Measurements from ENCODE around the gene OSBP2. TPM values are rescaled to one million over a fixed set of nuclear protein-coding genes. Genes with fewer than 3 reads are reported as not detected.

Gene OSBP2
- total and polyA plus RNA-seq, 2 of the 13 experiments (the other 11 are each of a cell fraction or from before 2014, with no cell fraction given), result 5.0 to 7.7 TPM

DNA sequence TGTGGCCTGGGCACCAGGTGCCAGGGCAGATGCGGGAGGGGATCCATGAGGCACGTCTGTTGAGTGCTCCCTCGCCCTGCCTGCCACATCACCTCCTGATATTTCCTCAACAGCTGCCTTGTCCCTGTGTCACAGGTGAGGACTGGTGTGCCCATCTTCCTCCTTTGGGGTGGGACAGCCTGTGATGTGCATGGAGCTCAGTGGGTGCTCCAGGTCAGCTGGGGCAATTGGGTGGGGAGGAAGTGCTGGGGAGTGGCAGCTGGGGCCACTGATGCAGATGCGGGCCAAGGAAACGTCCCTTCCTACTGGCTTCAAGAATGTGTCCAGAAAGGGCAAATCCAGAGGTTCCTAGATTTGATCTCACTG, 190.3 kb downstream of the OSBP2 start:
- Histone ChIP-seq H2AFZ (ENCODE audit: low read length) (no peak overlapping the region), H3K4me3 (replicated peaks in 1 of 3; ENCODE audit: insufficient read depth in 1 of 3, low read depth in 2 of 3, low read length in 3 of 3) (no peak overlapping the region), H3K4me2 (ENCODE audit: low read depth, low read length) (no peak overlapping the region), H3K9ac (ENCODE audit: insufficient read depth, low read depth, low read length) (no peak overlapping the region), H3K27me3 (ENCODE audit: control insufficient read depth in 1 of 2, insufficient read depth in 2 of 2, low read length in 2 of 2) (0 out of 5 replicates have a peak, but pooled peaks cover 0 to 2% of the 10 kb centered on the region in 2 experiments), H4K20me1 (ENCODE audit: insufficient read depth, low read length) (no peaks in the 10 kb centered on the region), H3K79me2 (ENCODE audit: insufficient read depth, low read length) (no peaks in the 10 kb centered on the region), H3K4me1 (ENCODE audit: insufficient read depth, low read length) (peaks cover 44% of the 10 kb centered on the region), H3K36me3 (replicated peaks in 1 of 2; ENCODE audit: control insufficient read depth in 1 of 2, insufficient read depth in 2 of 2, low read length in 2 of 2) (peaks cover 0 to 6% of the 10 kb centered on the region in 2 experiments; a peak in 3 of 5 replicates), H3K27ac (ENCODE audit: extremely low read length, insufficient read depth, low read length) (no peak overlapping the region), H3K9me3 (ENCODE audit: low read length) (no peaks in the 10 kb centered on the region)
- ATAC-seq (no peak), DNase-seq (ENCODE audit: low spot score) (no peak), FAIRE-seq (no peak)
- ChIA-PET POLR2A (no interaction called here), CTCF (ENCODE audit: low intra/inter-chr PET ratio, low total read pairs) (no interaction called here)
- BruUV-seq (replicated peaks), result no TSS peak
- intact Hi-C loops (cut with micrococcal nuclease; ENCODE audit: unreplicated experiment) (no loop called here), in situ Hi-C loops (cut with HindIII; ENCODE audit: extremely low pct_ligation_motif_present, low pct_unique_long_range_greater_than_20kb) (no loop called here)
- WGBS (ENCODE audit: low lambda C conversion rate), result 93% methylated on average over 3 of the region's 5 CpGs
- TF ChIP-seq FOXA1 (IDR thresholded peaks at IDR 0.05), result no peak
- no peak for TF ChIP-seq FOXA1 (CRISPR knock-in tag; IDR thresholded peaks at IDR 0.05)
- no peak for TF ChIP-seq MAFF (IDR thresholded peaks at IDR 0.05; ENCODE audit: low read depth, low read length)
- no peak for TF ChIP-seq CBFB (CRISPR knock-in tag; IDR thresholded peaks at IDR 0.05)
- no peak for TF ChIP-seq ZNF598 (CRISPR knock-in tag; IDR thresholded peaks at IDR 0.05; ENCODE audit: borderline replicate concordance)
- TF ChIP-seq ZNF720 (CRISPR knock-in tag; IDR thresholded peaks at IDR 0.05), result no peak
- TF ChIP-seq KLF15 (CRISPR knock-in tag; IDR thresholded peaks at IDR 0.05; ENCODE audit: borderline replicate concordance), result no peak
- TF ChIP-seq HNRNPH1 (optimal IDR thresholded peaks at IDR 0.05; ENCODE audit: low read depth, low read length), result no peak
- TF ChIP-seq, protein P1, sequence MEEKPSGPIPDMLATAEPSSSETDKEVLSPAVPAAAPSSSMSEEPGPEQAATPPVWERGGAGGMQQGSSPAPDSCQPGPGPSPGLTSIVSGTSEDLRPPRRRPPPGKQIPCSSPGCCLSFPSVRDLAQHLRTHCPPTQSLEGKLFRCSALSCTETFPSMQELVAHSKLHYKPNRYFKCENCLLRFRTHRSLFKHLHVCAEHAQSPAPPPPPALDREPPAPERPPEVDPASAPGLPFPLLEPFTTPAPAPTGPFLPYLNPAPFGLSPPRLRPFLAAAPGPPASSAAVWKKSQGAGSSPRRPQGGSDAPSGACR (CRISPR knock-in tag; IDR thresholded peaks at IDR 0.05), result no peak
- no peak for TF ChIP-seq DMAP1 (CRISPR knock-in tag; IDR thresholded peaks at IDR 0.05)
- no peak for TF ChIP-seq SRSF9 (IDR thresholded peaks at IDR 0.05; ENCODE audit: borderline replicate concordance, insufficient read depth, low read depth, low read length, poor library complexity, severe bottlenecking)
- no peak for TF ChIP-seq ZNF260 (CRISPR knock-in tag; IDR thresholded peaks at IDR 0.05; ENCODE audit: borderline replicate concordance, low read depth)
- TF ChIP-seq, protein P2, sequence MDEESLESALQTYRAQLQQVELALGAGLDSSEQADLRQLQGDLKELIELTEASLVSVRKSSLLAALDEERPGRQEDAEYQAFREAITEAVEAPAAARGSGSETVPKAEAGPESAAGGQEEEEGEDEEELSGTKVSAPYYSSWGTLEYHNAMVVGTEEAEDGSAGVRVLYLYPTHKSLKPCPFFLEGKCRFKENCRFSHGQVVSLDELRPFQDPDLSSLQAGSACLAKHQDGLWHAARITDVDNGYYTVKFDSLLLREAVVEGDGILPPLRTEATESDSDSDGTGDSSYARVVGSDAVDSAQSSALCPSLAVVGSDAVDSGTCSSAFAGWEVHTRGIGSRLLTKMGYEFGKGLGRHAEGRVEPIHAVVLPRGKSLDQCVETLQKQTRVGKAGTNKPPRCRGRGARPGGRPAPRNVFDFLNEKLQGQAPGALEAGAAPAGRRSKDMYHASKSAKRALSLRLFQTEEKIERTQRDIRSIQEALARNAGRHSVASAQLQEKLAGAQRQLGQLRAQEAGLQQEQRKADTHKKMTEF (CRISPR knock-in tag; IDR thresholded peaks at IDR 0.05), result no peak
- TF ChIP-seq, protein P3, sequence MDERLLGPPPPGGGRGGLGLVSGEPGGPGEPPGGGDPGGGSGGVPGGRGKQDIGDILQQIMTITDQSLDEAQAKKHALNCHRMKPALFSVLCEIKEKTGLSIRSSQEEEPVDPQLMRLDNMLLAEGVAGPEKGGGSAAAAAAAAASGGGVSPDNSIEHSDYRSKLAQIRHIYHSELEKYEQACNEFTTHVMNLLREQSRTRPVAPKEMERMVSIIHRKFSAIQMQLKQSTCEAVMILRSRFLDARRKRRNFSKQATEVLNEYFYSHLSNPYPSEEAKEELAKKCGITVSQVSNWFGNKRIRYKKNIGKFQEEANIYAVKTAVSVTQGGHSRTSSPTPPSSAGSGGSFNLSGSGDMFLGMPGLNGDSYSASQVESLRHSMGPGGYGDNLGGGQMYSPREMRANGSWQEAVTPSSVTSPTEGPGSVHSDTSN (CRISPR knock-in tag; IDR thresholded peaks at IDR 0.05), result no peak
- TF ChIP-seq ZNF510 (CRISPR knock-in tag; IDR thresholded peaks at IDR 0.05; ENCODE audit: low read depth), result no peak
- TF ChIP-seq, protein P4, sequence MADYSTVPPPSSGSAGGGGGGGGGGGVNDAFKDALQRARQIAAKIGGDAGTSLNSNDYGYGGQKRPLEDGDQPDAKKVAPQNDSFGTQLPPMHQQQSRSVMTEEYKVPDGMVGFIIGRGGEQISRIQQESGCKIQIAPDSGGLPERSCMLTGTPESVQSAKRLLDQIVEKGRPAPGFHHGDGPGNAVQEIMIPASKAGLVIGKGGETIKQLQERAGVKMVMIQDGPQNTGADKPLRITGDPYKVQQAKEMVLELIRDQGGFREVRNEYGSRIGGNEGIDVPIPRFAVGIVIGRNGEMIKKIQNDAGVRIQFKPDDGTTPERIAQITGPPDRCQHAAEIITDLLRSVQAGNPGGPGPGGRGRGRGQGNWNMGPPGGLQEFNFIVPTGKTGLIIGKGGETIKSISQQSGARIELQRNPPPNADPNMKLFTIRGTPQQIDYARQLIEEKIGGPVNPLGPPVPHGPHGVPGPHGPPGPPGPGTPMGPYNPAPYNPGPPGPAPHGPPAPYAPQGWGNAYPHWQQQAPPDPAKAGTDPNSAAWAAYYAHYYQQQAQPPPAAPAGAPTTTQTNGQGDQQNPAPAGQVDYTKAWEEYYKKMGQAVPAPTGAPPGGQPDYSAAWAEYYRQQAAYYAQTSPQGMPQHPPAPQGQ (CRISPR knock-in tag; IDR thresholded peaks at IDR 0.05; ENCODE audit: borderline replicate concordance), result no peak
- no peak for TF ChIP-seq JUN (CRISPR knock-in tag; IDR thresholded peaks at IDR 0.05)
- no peak for TF ChIP-seq BCL6 (CRISPR knock-in tag; IDR thresholded peaks at IDR 0.05)
